GM18519 (cell line): ENCODE measurements around the gene CCNB1IP1.
"Not testable (repeated sequence)": the region's sequence is repeated elsewhere in the genome, so short reads cannot be mapped to it uniquely, and the experiment has no call there.

ENCODE experiments used
- ATAC-seq: cut with Tn5 transposase; IDR thresholded peaks from one replicate; pipeline ENCODE4 v1.9.1; 2021; ENCODE audit warnings: mild to moderate bottlenecking, moderate library complexity; ENCODE audit not compliant: unreplicated experiment, low FRiP score

CCNB1IP1 gene

DNA sequence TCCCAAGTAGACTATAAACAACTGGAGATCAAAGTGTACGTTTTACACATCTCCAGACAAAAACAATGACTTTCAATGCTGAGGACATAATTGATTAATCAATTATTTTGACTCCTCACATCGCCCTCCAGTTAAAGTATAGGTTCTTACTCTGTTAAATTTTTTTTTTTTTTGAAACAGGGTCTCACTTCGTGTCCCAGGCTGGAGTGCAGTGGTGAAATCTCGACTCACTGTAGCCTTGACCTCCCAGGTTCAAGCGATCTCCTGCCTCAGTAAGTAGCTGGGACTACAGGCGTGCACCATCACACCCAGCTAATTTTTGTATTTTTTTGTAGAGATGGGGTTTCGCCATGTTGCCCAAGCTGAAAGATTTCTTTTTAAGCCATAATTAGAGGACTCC is 938 bp upstream of the CCNB1IP1 start:
- no peak for ATAC-seq

DNA sequence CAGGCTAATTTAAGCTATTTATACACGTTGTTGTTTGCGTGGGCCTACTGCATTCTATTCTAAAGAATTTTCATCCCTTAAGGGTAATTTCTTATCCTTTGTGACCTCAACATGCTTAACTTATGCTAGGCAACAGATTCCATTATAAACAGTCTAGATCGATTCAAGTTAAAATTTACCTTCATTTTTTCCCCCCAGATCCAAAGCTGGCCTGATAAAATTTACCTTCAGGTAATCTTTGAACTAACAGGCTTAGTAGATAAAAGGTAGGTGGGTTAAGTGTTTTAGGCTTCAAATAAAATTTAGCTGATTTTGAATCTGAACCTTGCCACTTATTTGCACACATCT is 389 bp upstream of the CCNB1IP1 start:
- ATAC-seq = no peak

DNA sequence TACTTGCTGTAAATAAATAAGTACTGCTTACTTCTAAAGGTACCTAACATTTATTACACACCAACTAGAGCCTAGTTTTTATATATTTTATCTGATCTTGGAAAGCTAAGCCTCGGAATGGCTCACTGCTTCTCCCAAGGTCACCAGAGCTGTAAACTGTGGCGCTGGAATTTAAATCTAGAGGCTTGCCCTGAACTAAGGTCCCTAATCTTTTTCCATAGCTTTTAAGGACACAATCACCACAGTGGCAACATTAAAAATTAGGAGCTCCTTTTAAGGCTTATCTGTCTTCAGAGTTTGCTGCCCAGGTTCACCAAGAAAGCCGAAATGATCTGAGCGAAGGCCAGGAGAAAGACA is 670 bp downstream of the CCNB1IP1 start:
- ATAC-seq = no peak

DNA sequence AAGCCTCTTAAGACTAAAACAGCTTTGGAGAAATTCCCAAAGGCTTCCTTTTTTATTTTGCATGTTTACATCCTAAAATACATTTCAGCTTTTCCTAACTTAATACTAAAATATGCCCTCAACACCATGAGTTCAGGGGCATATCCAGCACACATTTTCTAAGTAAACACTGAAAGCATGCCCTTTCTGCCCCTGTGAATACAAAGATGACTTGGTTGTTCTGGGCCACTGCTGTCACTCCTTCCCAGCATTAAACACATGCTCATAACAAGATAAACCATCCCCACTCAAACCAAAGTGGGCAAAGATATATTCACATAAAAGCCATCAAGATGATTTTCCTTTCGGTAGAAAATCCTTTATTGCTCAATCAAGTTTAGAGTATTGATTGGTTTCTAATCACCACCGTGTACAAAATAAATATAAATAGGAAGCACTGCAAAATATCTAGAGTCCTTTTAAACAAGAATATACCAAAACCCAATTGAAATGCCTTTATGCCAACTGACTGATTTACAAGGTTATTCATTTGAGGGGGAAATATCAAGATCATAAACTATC is 1.9 kb downstream of the CCNB1IP1 start:
- no peak for ATAC-seq

DNA sequence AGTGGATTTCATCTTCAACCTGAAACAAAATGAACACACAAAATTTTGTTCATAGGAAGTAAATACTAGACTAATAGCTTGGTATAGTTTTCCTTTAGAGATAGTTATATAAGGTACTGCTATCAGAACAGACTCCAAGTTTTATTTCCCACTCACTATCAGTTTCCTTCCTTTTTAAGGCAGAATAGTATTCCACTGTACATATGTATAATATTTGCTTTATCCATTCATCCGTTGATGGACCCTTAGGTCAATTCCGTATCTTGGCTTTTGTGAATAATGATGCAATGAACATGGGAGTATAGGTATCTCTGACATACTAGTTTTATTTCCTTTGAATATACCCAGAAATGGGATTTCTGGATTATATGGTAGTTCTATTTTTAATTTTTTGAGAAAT is 3.7 kb downstream of the CCNB1IP1 start:
- ATAC-seq = no peak

DNA sequence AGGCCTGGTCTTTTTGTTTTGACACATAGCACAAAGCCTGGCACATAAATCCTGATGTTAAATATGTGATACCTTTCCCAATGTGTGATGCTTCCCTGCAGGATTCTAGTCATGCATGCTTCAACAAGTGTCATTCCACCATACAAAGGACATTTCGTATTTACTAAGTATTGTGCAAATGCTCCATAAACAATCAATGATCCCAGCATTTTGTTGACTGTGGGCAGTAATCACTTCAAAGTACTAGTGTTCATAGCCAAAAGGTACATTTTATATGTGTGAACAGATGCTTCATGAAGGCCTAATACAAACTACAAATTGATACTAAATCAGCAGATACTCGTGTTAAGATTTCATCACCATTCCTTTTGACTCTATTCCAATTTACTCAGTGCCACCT is 4.4 kb downstream of the CCNB1IP1 start:
- ATAC-seq = no peak

DNA sequence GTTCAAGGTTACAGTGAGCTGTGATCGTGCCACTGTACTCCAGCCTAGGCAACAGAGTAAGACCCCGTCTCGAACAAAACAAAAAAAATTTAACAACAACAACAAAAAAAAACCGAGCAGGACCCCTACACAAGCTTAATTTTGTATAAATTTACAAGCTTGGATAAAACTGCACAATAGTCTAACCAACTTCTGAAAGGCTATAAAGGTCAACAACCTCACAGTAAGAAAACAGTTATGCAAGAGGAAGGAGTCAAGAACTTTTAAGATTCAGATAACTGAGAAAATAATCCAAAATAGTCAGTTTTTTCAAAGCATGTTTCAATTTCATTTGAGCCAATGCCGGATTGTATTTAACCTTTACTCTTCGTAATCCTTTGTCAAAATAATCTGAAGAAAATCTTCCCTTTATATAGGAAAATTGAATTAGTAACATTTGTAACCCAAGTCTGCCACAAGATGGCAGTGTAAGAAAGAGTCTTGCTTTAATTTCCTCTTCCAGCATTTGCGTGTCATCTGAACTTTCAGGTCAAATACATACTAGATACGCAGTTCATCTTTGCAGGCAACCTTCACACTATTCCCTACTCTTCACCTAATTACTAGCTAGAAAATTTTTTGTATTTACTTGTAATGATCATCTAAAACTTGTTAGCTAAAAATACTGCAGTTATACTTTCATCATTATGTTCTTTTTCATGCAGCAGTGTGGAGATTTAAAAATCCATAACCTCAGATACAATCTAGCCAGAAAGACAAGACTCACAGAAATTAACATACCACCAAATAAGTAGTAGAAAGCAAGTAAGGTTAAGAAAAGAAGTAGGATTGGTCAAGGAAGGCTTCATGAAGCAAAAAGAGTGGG is 5.8 kb downstream of the CCNB1IP1 start:
- ATAC-seq = no peak

DNA sequence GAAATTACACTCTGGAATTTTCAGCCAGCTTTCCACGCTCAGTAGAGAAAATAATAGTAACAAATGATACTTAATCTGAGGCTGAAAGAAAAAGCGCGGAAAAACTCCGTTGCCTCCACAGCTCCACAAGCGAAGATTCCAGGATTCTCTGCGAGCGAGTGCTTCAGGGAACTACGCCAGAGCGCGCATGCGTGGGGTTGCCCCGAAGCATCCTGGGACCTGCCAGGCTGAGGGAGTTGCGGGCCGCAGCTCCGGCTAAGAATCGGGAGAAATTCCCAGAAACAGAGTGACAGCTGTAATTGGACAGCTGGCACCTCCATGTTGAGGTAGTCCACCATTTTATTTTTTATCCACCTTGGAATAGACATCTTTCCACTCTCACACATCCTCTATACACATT is 15.4 kb downstream of the CCNB1IP1 start:
- no peak for ATAC-seq

DNA sequence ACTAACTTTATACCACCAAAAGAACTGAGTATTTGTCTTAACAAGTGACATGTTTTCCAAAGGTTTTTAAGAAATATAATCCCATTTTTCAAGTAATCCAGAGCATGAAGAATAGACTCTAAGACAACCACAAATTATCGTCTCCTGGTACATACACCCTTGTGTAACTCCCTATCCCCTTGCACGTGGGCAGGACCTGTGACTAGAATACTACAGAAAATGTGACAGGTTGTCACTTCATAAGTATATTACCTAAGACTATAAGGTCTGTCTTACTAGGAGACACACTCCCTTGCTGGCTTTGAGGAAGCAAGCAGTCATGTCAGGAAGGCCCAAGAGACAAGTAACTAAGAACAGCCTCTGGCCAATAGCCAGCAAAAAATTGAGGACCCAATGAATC is 19.1 kb downstream of the CCNB1IP1 start:
- no peak for ATAC-seq

DNA sequence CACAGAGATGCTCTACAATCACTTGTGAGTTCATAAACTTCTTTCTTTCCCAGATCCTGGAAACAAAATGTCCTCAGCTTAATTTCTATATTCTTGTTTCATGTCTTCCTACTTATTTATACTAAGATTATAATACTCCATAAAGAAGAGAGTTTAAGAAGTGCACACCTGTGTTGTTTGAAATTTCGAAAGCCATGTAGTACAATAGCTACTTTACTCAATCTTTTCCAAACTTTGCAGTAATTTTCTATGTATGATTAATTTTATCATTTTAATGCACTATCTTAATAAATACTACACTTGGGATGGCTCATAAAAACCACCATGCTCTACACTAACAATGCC is 27.0 kb downstream of the CCNB1IP1 start:
- ATAC-seq = peak; percentile 16

DNA sequence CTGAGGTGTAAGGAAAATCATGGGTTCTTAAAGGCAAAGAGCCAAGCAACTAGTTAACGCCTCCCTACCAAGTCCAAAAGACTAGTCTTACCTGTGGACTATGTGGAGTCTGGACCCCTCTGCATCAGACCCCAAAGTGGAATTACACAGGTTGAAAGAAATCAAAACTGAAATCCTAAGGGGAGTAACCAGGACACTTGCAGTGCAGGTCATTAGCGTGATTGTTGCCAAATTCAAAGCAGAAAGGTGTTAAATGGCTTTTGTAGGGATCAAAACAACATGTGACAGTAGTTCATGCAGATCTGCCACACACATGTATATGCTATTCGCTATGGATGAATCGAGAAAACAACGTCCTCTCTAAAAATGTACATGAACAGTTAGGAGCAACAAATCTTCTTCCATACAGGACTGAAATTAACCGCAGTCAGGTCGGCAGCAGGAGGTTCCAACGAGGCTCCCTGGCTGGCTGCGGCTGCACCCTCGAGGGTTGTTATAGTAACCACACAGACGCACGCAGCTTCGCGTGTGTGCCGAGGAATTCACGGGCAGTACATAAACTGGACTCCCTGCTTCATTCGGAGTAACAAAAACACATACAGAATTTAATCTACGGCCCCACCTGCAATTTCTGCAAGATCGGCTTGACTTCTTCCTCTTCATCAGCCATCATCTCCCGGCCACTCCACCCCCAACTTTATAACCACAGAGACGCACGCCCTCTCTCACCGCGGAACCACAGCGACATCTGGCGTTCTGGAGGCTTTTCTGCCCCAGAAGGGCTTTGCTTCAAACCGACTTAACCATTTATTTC is 27.6 kb downstream of the CCNB1IP1 start, which contains the start of gene TTC5:
TTC5 (minus strand) TSS at position 687 of the 814 bp plus-strand sequence; CDS start at position 673, 14 bp downstream.
- ATAC-seq = peak; percentile 79

DNA sequence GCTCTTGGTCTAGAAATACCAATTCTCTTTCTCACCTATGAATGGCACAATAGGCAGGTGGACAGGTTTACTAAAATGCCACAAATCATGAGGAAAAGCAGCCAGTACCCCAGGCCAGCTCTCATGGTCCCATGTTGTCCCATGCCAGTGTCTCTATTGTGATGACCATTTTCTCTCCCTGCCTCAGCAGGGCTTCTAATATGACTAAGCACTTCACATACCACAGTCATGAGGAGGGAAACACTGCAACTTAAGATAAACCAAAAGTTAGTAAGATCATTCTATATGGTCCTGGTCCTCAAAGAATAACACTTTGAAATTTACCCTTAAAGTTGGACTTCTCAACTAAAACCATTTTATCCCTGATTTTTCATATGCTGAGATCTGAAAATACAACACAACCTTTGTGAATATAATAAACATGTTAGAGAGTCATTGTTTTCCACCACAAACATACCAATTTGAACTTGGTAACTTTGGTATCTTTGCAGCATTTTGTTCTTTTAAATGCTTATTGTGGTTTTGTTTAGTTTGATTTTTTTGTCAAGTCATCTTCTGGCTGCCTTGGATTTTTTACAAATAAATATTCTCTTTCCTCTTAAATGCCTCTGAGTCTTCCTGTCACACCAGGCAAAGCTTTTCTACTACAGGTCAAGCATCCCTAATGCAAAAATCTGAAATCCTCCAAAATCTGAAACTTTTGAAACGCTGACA is 30.9 kb downstream of the CCNB1IP1 start:
- ATAC-seq = no peak

DNA sequence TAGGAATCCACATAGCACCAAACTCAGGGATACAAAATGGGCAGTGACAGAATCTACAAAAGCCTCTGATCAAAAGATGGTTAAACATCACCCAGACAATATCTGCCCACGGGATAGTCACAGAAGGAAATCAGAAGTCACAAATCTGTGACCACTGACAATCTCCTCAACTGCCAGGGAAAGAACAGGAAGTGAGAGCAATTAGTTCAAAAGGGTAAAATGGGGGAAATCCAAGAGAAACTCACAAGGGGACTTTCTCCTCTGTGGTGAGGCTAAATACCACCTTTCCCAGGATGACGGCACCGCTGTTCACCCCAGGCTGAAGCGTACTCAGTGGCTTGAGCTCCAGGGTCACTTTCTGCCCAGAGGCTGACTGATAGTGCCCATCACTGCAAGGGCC is 38.0 kb downstream of the CCNB1IP1 start:
- peak; percentile 56 for ATAC-seq

DNA sequence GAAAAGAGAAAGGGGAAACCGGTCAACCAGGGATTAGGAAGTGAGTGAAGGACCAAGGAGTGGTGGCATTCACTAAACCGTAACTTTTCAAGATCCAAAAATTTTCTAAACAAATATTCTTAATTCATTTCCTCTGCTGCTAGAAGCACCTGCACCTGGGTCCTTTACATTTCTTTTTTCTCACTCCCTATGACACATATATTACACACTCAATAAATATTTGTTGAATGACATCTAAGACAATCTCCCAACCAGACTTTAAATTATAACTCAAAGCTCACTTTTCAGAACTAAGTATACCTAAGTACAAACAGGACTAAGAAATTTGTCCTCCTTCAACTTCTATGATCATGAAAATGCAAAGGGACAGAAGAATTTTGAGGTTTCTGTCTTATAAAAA is 38.4 kb downstream of the CCNB1IP1 start:
- ATAC-seq = no peak

DNA sequence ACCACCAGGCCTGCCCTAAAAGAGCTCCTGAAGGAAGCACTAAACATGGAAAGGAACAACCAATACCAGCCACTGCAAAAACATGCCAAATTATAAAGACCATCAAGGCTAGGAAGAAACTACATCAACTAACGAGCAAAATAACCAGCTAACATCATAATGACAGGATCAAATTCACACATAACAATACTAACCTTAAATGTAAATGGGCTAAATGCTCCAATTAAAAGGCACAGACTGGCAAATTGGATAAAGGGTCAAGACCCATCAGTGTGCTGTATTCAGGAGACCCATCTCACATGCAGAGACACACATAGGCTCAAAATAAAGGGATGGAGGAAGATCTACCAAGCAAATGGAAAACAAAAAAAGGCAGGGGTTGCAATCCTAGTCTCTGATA is 51.1 kb downstream of the CCNB1IP1 start:
- ATAC-seq = not testable (repeated sequence)

DNA sequence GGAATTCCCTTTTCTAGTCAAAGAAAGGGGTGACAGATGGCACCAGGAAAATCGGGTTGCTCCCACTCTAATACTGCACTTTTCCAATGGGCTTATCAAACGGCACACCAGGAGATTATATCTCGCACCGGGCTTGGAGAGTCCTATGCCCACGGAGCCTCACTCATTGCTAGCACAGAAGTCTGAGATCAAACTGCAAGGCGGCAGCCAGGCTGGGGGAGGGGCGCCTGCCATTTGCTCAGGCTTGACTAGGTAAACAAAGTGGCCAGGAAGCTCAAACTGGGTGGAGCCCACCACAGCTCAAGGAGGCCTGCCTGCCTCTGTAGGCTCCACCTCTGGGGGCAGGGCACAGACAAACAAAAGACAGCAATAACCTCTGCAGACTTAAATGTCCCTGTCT is 52.8 kb downstream of the CCNB1IP1 start:
- not testable (repeated sequence) for ATAC-seq

DNA sequence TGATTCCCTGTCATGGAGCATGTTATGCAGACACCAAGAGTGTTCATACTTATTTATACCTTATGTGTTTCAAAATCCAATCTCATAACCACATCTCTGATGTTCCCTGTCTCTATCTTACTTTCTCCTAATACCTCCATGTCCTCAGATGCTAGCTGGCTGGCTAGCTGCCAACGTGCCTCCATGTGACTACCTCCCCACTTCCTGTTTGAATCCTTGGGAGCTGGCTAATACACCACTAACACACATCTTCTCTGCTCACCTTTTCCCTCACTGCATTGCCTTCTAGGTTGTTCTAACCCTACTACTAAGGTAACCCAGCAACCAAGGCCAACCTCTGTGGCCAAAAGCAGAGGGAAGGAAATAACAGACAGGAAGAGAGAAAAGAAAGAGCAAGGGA is 54.7 kb downstream of the CCNB1IP1 start:
- ATAC-seq = no peak

DNA sequence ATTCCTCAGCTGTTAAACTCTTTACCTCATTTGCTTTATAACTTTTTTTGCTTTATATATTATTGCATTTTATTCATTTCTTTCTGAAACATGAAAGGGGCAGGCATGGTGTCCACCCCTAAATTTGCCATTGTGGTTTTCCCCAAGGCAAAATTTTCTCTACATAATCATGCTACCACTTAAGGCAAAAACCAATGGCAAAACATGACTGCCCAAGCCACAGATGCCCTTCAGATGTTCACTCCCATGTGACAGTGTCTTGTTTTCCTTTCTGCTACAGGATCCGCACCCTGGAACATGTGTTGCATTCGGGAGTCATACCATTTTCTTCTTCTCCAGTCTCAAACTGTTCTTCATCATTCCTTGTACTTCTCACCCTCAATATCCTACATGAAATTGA is 55.7 kb downstream of the CCNB1IP1 start:
- ATAC-seq = no peak

DNA sequence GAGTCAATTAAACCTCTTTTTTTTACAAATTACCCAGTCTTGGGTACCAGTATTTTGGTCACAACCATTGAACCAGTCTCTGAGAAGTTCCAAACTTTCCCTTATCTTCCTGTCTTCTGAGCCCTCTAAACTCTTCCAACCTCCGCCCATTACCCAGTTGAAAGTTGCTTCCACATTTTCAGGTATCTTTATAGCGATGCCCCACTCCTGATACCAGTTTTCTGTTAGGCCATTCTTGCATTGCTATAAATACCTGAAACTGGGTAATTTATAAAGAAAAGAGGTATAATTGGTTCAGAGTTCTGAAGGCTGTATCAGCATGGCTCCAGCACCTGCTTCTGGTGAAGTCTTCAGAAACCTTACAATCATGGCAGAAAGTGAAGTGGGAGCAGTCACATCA is 59.0 kb downstream of the CCNB1IP1 start:
- ATAC-seq = no peak

DNA sequence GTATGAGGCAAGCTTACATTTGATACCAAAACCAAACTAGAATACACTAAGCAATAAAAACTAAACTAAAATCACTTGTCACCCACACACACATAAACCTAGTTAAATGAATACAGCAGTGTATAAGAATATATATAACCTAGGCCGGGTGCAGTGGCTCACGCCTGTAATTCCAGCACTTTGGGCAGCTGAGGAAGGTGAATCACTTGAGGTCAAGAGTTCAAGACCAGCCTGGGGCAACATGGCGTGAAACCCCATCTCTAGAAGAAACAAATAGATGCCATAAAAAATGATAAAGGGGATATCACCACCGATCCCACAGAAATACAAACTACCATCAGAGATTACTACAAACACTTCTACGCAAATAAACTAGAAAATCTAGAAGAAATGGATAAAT is 68.7 kb downstream of the CCNB1IP1 start:
- not testable (repeated sequence) for ATAC-seq

DNA sequence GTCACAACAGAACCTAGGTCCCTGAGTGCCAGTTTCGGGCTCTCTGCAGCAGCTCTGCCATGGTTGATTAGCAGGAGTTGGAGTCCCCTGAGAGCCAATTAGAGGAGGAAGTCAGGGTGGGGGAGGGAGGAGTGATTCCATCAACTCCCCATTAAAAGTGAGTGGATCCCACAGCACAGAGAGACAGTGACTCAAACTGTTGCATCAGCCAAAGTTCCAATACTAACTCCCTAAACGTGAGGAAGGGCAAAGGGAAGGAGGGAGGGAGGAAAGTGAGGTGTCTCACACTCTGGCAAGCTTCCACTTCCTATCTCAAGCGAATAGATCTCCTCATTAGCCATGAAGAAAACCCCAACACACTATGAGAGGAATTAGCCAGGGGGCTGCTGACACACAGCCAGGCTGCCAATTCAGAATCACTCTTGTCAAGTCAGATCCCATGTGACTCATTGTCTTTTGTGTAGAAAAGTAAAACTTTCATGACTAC is 70.4 kb downstream of the CCNB1IP1 start:
- ATAC-seq = no peak
